ENCODE data around the gene ARFGAP1.

Gene ARFGAP1

GRCh38 chr20:63272105-63273058 lies at the start of gene ARFGAP1:
TSS of gene ARFGAP1 (plus strand) at chr20:63272813. CDS start at chr20:63275581, 2,768 bp downstream.
- Histone ChIP-seq H3K36me3 (replicated peaks; ENCODE audit: low read depth, low read length) (peaks cover 16% of the 10 kb centered on the region), H4K20me1 (ENCODE audit: insufficient read depth, low read length) (peaks cover 30% of the 10 kb centered on the region), H3K4me3 (ENCODE audit: low read length) (peak within 1 kb of the TSS; percentile 97), H3K27me3 (ENCODE audit: low read depth, low read length) (no peaks in the 10 kb centered on the region), H3K9ac (ENCODE audit: low read length) (peak within 1 kb of the TSS; percentile 92), H3K4me1 (ENCODE audit: low read length) (peaks cover 14% of the 10 kb centered on the region), H3K9me3 (ENCODE audit: insufficient read depth, low read length) (no peaks in the 10 kb centered on the region), H2AFZ (ENCODE audit: low read depth, low read length) (no peak within 1 kb of the TSS), H3K4me2 (ENCODE audit: low read length) (peak within 1 kb of the TSS; percentile 95), H3K79me2 (ENCODE audit: low read length) (peaks cover 47% of the 10 kb centered on the region), H3K27ac (ENCODE audit: low read length) (peak within 1 kb of the TSS; percentile 22)
- TF ChIP-seq EZH2phosphoT487 (IDR thresholded peaks at IDR 0.05; ENCODE audit: low read depth) (no peak), CTCF (IDR thresholded peaks at IDR 0.05; ENCODE audit: low read depth, low read length) (no peak)

GRCh38 chr20:63223121-63223825 lies 49.3 kb upstream of the ARFGAP1 start:
- Histone ChIP-seq H3K27me3 (ENCODE audit: low read depth, low read length) (peaks cover 12% of the 10 kb centered on the region), H3K9ac (ENCODE audit: low read length) (no peak overlapping the region), H3K79me2 (ENCODE audit: low read length) (no peaks in the 10 kb centered on the region), H3K36me3 (replicated peaks; ENCODE audit: low read depth, low read length) (no peaks in the 10 kb centered on the region), H3K9me3 (ENCODE audit: insufficient read depth, low read length) (no peaks in the 10 kb centered on the region), H4K20me1 (ENCODE audit: insufficient read depth, low read length) (no peaks in the 10 kb centered on the region), H3K4me1 (ENCODE audit: low read length) (no peaks in the 10 kb centered on the region), H3K27ac (ENCODE audit: low read length) (no peak overlapping the region), H3K4me2 (ENCODE audit: low read length) (no peak overlapping the region), H3K4me3 (ENCODE audit: low read length) (no peak overlapping the region), H2AFZ (ENCODE audit: low read depth, low read length) (no peak overlapping the region)
- peak; percentile 80 for TF ChIP-seq CTCF (IDR thresholded peaks at IDR 0.05; ENCODE audit: low read depth, low read length)
- TF ChIP-seq EZH2phosphoT487 (IDR thresholded peaks at IDR 0.05; ENCODE audit: low read depth), result no peak

- Histone ChIP-seq H4K20me1 (ENCODE audit: insufficient read depth, low read length) (no peaks in the 10 kb centered on the region), H3K27ac (ENCODE audit: low read length) (no peak overlapping the region), H2AFZ (ENCODE audit: low read depth, low read length) (no peak overlapping the region), H3K27me3 (ENCODE audit: low read depth, low read length) (peaks cover 12% of the 10 kb centered on the region), H3K79me2 (ENCODE audit: low read length) (no peaks in the 10 kb centered on the region), H3K4me1 (ENCODE audit: low read length) (no peaks in the 10 kb centered on the region), H3K9ac (ENCODE audit: low read length) (no peak overlapping the region), H3K9me3 (ENCODE audit: insufficient read depth, low read length) (no peaks in the 10 kb centered on the region), H3K4me3 (ENCODE audit: low read length) (no peak overlapping the region), H3K36me3 (replicated peaks; ENCODE audit: low read depth, low read length) (no peaks in the 10 kb centered on the region), H3K4me2 (ENCODE audit: low read length) (no peak overlapping the region)
- TF ChIP-seq EZH2phosphoT487 (IDR thresholded peaks at IDR 0.05; ENCODE audit: low read depth) (no peak), CTCF (IDR thresholded peaks at IDR 0.05; ENCODE audit: low read depth, low read length) (no peak)
Observed at GRCh38 chr20:63223826-63224207, 48.8 kb upstream of the ARFGAP1 start.
